H9 (cell line): ENCODE results near the gene STAC. TPM values are rescaled to one million over a fixed set of nuclear protein-coding genes. Genes with fewer than 3 reads are reported as not detected.

Experiments
- DNase-seq: peaks from one replicate; pipeline ENCODE4 v3.0.0-alpha.2; 2017
- H2AFZ ChIP-seq: one replicate; pipeline ENCODE4 v1.6.1; 2013; ENCODE audit warnings: mild to moderate bottlenecking, low read length, control low read depth, moderate library complexity
- H2AK5ac ChIP-seq: 2 replicates; pipeline ENCODE4 v1.6.1; 2013; ENCODE audit warnings: low read length, control low read depth, mixed read lengths; ENCODE audit not compliant: insufficient read length
- H2BK120ac ChIP-seq: one replicate; pipeline ENCODE4 v1.6.1; 2013; ENCODE audit warnings: low read depth, mild to moderate bottlenecking, low read length, control low read depth, inconsistent platforms; ENCODE audit not compliant: poor library complexity, severe bottlenecking
- H2BK12ac ChIP-seq: 2 replicates; pipeline ENCODE4 v1.6.1; 2013; ENCODE audit warnings: low read length, control low read depth, mixed read lengths, low read depth; ENCODE audit not compliant: insufficient read length
- H2BK15ac ChIP-seq: 2 replicates; pipeline ENCODE4 v1.6.1; 2013; ENCODE audit warnings: low read depth, low read length, control low read depth
- H2BK20ac ChIP-seq: one replicate; pipeline ENCODE4 v1.6.1; 2013; ENCODE audit warnings: low read depth, mild to moderate bottlenecking, low read length, control low read depth, inconsistent platforms; ENCODE audit not compliant: poor library complexity, severe bottlenecking
- H2BK5ac ChIP-seq: 2 replicates; pipeline ENCODE4 v1.6.1; 2013; ENCODE audit warnings: low read length, control low read depth, mixed read lengths; ENCODE audit not compliant: insufficient read length
- H3K14ac ChIP-seq: 2 replicates; pipeline ENCODE4 v1.6.1; 2013; ENCODE audit warnings: low read length, control low read depth; ENCODE audit not compliant: insufficient read depth
- H3K18ac ChIP-seq: 2 replicates; pipeline ENCODE4 v1.6.1; 2013; ENCODE audit warnings: low read depth, mild to moderate bottlenecking, mixed read lengths, low read length, control low read depth; ENCODE audit not compliant: insufficient read length
- H3K23ac ChIP-seq: 2 replicates; pipeline ENCODE4 v1.6.1; 2013; ENCODE audit warnings: low read length, control low read depth, mixed read lengths, low read depth; ENCODE audit not compliant: insufficient read length
- H3K23me2 ChIP-seq: 2 replicates; pipeline ENCODE4 v1.6.1; 2013; ENCODE audit warnings: low read depth, mild to moderate bottlenecking, mixed read lengths, low read length, control low read depth; ENCODE audit not compliant: insufficient read length, poor library complexity, severe bottlenecking
- H3K27ac ChIP-seq: 2 replicates; pipeline ENCODE4 v1.5.1; 2013; ENCODE audit warnings: low read length, control low read depth, mixed read lengths, low read depth; ENCODE audit not compliant: insufficient read length
- H3K27me3 ChIP-seq: 2 replicates; pipeline ENCODE4 v1.6.1; 2013; ENCODE audit warnings: low read length, control low read depth, inconsistent platforms; ENCODE audit not compliant: insufficient read depth
- H3K4ac ChIP-seq: 2 replicates; pipeline ENCODE4 v1.6.1; 2013; ENCODE audit warnings: low read depth, mild to moderate bottlenecking, control low read depth, inconsistent platforms, low read length, moderate library complexity
- H3K4me1 ChIP-seq: 2 replicates; pipeline ENCODE4 v1.6.1; 2013; ENCODE audit warnings: low read length, control low read depth, inconsistent platforms; ENCODE audit not compliant: insufficient read depth
- H3K4me2 ChIP-seq: 2 replicates; pipeline ENCODE4 v1.6.1; 2013; ENCODE audit warnings: low read length, control low read depth, mixed read lengths; ENCODE audit not compliant: insufficient read length, insufficient read depth
- H3K56ac ChIP-seq: 2 replicates; pipeline ENCODE4 v1.6.1; 2013; ENCODE audit warnings: low read depth, mild to moderate bottlenecking, mixed read lengths, low read length, control low read depth; ENCODE audit not compliant: insufficient read length
- H3K79me1 ChIP-seq: 2 replicates; pipeline ENCODE4 v1.6.1; 2013; ENCODE audit warnings: low read depth, mild to moderate bottlenecking, moderate library complexity, low read length, control low read depth, inconsistent platforms; ENCODE audit not compliant: insufficient read depth, poor library complexity, severe bottlenecking
- H3K79me2 ChIP-seq: 2 replicates; pipeline ENCODE4 v1.6.1; 2013; ENCODE audit warnings: low read length, control low read depth, inconsistent platforms; ENCODE audit not compliant: insufficient read depth
- H3K9ac ChIP-seq: 2 replicates; pipeline ENCODE4 v1.6.1; 2013; ENCODE audit warnings: low read length, control low read depth, mixed read lengths; ENCODE audit not compliant: insufficient read length; ENCODE audit errors: extremely low read depth
- H3K9me3 ChIP-seq: one replicate; pipeline ENCODE4 v1.6.1; 2013; ENCODE audit warnings: low read depth, low read length, inconsistent platforms; ENCODE audit not compliant: control insufficient read depth
- H3T11ph ChIP-seq: one replicate; pipeline ENCODE4 v1.6.1; 2013; ENCODE audit warnings: mild to moderate bottlenecking, low read length, control low read depth, inconsistent platforms
- H4K20me1 ChIP-seq: one replicate; pipeline ENCODE4 v1.6.1; 2013; ENCODE audit not compliant: control insufficient read depth, insufficient read length, insufficient read depth
- H4K5ac ChIP-seq: 2 replicates; pipeline ENCODE4 v1.6.1; 2013; ENCODE audit warnings: low read depth, mild to moderate bottlenecking, mixed read lengths, low read length, control low read depth; ENCODE audit not compliant: insufficient read length
- H4K8ac ChIP-seq: replicated peaks from 2 replicates; pipeline ENCODE4 v1.6.1; 2013; ENCODE audit warnings: low read length, control low read depth, mixed read lengths, low read depth; ENCODE audit not compliant: insufficient read length
- H4K91ac ChIP-seq: 2 replicates; pipeline ENCODE4 v1.6.1; 2013; ENCODE audit warnings: low read depth, mild to moderate bottlenecking, moderate library complexity, mixed read lengths, low read length, control low read depth; ENCODE audit not compliant: insufficient read length
- H3K27ac Mint-ChIP-seq, 3 experiments: 2 replicates in 2 of 3; 3 replicates in 1 of 3; pipeline ENCODE4 v1.8.0; 2020 to 2021; ENCODE audit warnings: mixed read lengths in 3 of 3, mild to moderate bottlenecking in 1 of 3, moderate library complexity in 1 of 3
- H3K27me3 Mint-ChIP-seq: 2 replicates; pipeline ENCODE4 v1.8.0; 2021; ENCODE audit warnings: low read depth, mild to moderate bottlenecking, moderate library complexity, mixed read lengths
- H3K36me3 Mint-ChIP-seq, 3 experiments: 2 replicates in 2 of 3; 3 replicates in 1 of 3; pipeline ENCODE4 v1.8.0; 2020 to 2021; ENCODE audit warnings: low read depth in 3 of 3, mixed read lengths in 3 of 3; ENCODE audit not compliant: insufficient read depth in 1 of 3
- H3K4me1 Mint-ChIP-seq, 2 experiments: 2 replicates each; pipeline ENCODE4 v1.8.0; 2020; ENCODE audit warnings: mixed read lengths in 2 of 2
- H3K4me3 Mint-ChIP-seq, 2 experiments: 2 replicates in 1 of 2; 3 replicates in 1 of 2; pipeline ENCODE4 v1.8.0; 2020 to 2021; ENCODE audit warnings: mild to moderate bottlenecking in 2 of 2, mixed read lengths in 2 of 2, moderate library complexity in 1 of 2
- H3K9me3 Mint-ChIP-seq, 2 experiments: 2 replicates in 1 of 2; 3 replicates in 1 of 2; pipeline ENCODE4 v1.8.0; 2020; ENCODE audit warnings: mild to moderate bottlenecking in 2 of 2, mixed read lengths in 2 of 2, moderate library complexity in 1 of 2
- whole genome bisulfite sequencing: extraction: QIAGEN DNeasy Blood & Tissue Kit; methylation state at CpG from one replicate; pipeline ENCODE4 v1.1.7; 2013; ENCODE audit warnings: missing lambda C conversion rate, low lambda C conversion rate, mixed read lengths; ENCODE audit not compliant: insufficient read length; ENCODE audit errors: extremely low coverage; 5-methylcytosine and 5-hydroxymethylcytosine counted together
- total RNA-seq: library from RNA; stranded (reverse); gene quantifications from 2 replicates; pipeline ENCODE4 v1.2.1, GENCODE V29; 2021
- TF ChIP-seq, protein P1 (sequence below): fragments of 200-600 bp; sonication (generic); conservative IDR thresholded peaks from 3 replicates; pipeline ENCODE4 v1.8.0; 2021; ENCODE audit warnings: antibody characterized with exemption, mild to moderate bottlenecking

STAC gene
- total RNA-seq, 1 experiment from 2014 or later = 3.0 TPM

DNA sequence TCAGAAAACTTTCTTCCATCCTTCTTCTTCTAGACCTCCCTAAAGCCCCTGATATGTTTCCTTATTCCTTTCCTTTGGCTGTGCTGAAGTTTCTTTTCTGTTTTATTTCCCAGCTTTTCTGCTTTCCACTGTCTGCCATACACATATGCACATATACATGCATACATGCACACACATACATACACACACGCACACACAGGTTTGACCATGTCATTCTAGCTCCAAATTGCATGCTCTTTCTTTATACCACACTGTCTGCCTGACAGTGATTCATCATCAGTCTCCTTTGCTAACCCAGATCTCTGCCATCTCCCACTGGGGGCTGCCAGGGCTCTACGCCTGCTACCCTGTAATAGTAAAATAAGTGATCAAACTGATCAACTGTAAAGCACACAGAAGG is 181.3 kb downstream of the STAC start:
- no peaks in the 10 kb centered on the region for H3K27me3 Mint-ChIP-seq
- Histone ChIP-seq H3K79me2 (no peaks in the 10 kb centered on the region), H3K18ac (no peak overlapping the region), H3K79me1 (no peaks in the 10 kb centered on the region), H2BK5ac (no peak overlapping the region), H3K9me3 (no peaks in the 10 kb centered on the region), H3T11ph (no peak overlapping the region), H3K4me1 (no peaks in the 10 kb centered on the region), H4K91ac (no peak overlapping the region), H2BK12ac (no peak overlapping the region), H3K56ac (no peak overlapping the region), H2BK15ac (no peak overlapping the region), H2AK5ac (no peak overlapping the region), H2BK120ac (no peak overlapping the region), H3K9ac (no peak overlapping the region), H4K5ac (no peak overlapping the region), H3K27me3 (no peaks in the 10 kb centered on the region), H3K4me2 (no peak overlapping the region), H2AFZ (no peak overlapping the region), H4K20me1 (no peaks in the 10 kb centered on the region), H3K27ac (no peak overlapping the region), H3K14ac (no peak overlapping the region), H2BK20ac (no peak overlapping the region), H4K8ac (no peak overlapping the region), H3K4ac (no peak overlapping the region), H3K23me2 (no peaks in the 10 kb centered on the region), H3K23ac (no peak overlapping the region)
- DNase-seq = no peak
- no peak overlapping the region; a peak in 1 of 7 replicates for H3K27ac Mint-ChIP-seq
- WGBS = no CpG with 5 or more reads among the region's 2 CpGs
- no peak overlapping the region for H3K4me3 Mint-ChIP-seq
- H3K4me1 Mint-ChIP-seq = peaks cover 0 to 3% of the 10 kb centered on the region in 2 experiments; a peak in 1 of 4 replicates
- TF ChIP-seq, protein P1, sequence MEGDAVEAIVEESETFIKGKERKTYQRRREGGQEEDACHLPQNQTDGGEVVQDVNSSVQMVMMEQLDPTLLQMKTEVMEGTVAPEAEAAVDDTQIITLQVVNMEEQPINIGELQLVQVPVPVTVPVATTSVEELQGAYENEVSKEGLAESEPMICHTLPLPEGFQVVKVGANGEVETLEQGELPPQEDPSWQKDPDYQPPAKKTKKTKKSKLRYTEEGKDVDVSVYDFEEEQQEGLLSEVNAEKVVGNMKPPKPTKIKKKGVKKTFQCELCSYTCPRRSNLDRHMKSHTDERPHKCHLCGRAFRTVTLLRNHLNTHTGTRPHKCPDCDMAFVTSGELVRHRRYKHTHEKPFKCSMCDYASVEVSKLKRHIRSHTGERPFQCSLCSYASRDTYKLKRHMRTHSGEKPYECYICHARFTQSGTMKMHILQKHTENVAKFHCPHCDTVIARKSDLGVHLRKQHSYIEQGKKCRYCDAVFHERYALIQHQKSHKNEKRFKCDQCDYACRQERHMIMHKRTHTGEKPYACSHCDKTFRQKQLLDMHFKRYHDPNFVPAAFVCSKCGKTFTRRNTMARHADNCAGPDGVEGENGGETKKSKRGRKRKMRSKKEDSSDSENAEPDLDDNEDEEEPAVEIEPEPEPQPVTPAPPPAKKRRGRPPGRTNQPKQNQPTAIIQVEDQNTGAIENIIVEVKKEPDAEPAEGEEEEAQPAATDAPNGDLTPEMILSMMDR = no peak
- no peaks in the 10 kb centered on the region for H3K36me3 Mint-ChIP-seq
- H3K9me3 Mint-ChIP-seq = no peaks in the 10 kb centered on the region
